22Rv1 (cell line): ENCODE data around the gene CDKN2AIP.

Experiments
- CTCF ChIP-seq: fragments of 450-650 bp; IDR thresholded peaks from 2 replicates; pipeline ENCODE4 v1.5.1; 2017; ENCODE audit warnings: mild to moderate bottlenecking
- ZFX ChIP-seq: fragments of 450-650 bp; IDR thresholded peaks from 2 replicates; pipeline ENCODE4 v1.6.1; 2017; ENCODE audit warnings: antibody characterized with exemption, borderline replicate concordance

- TF ChIP-seq CTCF (no peak), ZFX (no peak)
Measured at GRCh38 chr4:183409483-183409882, 35.0 kb upstream of the CDKN2AIP start.
